Stimulated activated CD8-positive, alpha-beta memory T cell treated with anti-CD3 and anti-CD28 coated beads, Interleukin-15, amount 100 ng/mL, for 1 hour (primary cell): Measurements from ENCODE around the gene DIP2C.
"Not testable (repeated sequence)": the region's sequence is repeated elsewhere in the genome, so short reads cannot be mapped to it uniquely, and the experiment has no call there.

Experiments
- DNase-seq: peaks from one replicate; pipeline ENCODE4 v3.0.0-alpha.2; 2020; ENCODE audit warnings: low read depth

DIP2C gene

GRCh38 chr10:596131-596530, 93.3 kb downstream of the DIP2C start:
- DNase-seq, result not testable (repeated sequence)

- DNase-seq, result no peak
Measured at GRCh38 chr10:595473-595872, 94.0 kb downstream of the DIP2C start.

GRCh38 chr10:594584-595270, 94.7 kb downstream of the DIP2C start:
- no peak for DNase-seq

GRCh38 chr10:593901-594457, 95.5 kb downstream of the DIP2C start:
- DNase-seq, result no peak

- no peak for DNase-seq
Measured at GRCh38 chr10:593421-593820, 96.0 kb downstream of the DIP2C start.

GRCh38 chr10:593016-593415, 96.5 kb downstream of the DIP2C start:
- no peak for DNase-seq

GRCh38 chr10:591646-592045, 97.8 kb downstream of the DIP2C start:
- no peak for DNase-seq

GRCh38 chr10:590721-591120, 98.7 kb downstream of the DIP2C start:
- DNase-seq, result no peak

- DNase-seq, result no peak
Measured at GRCh38 chr10:589961-590680, 99.3 kb downstream of the DIP2C start.

- no peak for DNase-seq
Measured at GRCh38 chr10:588246-589165, 101.0 kb downstream of the DIP2C start.

- no peak for DNase-seq
Measured at GRCh38 chr10:586716-587115, 102.8 kb downstream of the DIP2C start.

- DNase-seq, result no peak
Measured at GRCh38 chr10:586151-586550, 103.3 kb downstream of the DIP2C start.

- DNase-seq, result no peak
Measured at GRCh38 chr10:585502-585901, 104.0 kb downstream of the DIP2C start.

GRCh38 chr10:584497-585290, 104.8 kb downstream of the DIP2C start:
- not testable (repeated sequence) for DNase-seq

- no peak for DNase-seq
Measured at GRCh38 chr10:583433-583832, 106.0 kb downstream of the DIP2C start.

- no peak for DNase-seq
Measured at GRCh38 chr10:581776-582330, 107.6 kb downstream of the DIP2C start.

- no peak for DNase-seq
Measured at GRCh38 chr10:580778-581177, 108.7 kb downstream of the DIP2C start.

GRCh38 chr10:576130-576465, 113.4 kb downstream of the DIP2C start:
- DNase-seq, result no peak

GRCh38 chr10:575402-576129, 113.9 kb downstream of the DIP2C start:
- no peak for DNase-seq

- no peak for DNase-seq
Measured at GRCh38 chr10:572696-573095, 116.8 kb downstream of the DIP2C start.
